Measurements from ENCODE around the gene ENTHD1.

Gene ENTHD1

DNA sequence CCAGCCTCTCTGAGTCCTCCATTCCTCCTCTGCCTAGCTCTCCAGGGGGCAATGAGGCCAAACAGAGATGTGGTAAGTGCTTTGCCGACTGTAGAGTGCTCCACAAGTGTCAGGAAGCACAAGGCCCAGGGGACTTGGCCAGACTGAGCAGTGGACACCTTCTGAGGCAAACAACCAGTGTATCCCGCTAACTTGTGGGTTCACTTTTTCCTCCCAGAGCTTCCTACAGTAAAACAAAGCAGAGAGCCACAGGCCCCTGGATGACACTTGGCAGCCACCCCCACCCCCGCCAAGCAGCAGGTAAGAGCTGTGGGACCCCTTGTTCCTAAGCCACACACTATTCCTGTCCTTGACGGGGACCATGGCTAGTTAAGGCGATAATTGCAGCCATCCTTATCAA lies 162.1 kb downstream of the ENTHD1 start:
- no peak for DNase-seq (ENCODE audit: low spot score)

DNA sequence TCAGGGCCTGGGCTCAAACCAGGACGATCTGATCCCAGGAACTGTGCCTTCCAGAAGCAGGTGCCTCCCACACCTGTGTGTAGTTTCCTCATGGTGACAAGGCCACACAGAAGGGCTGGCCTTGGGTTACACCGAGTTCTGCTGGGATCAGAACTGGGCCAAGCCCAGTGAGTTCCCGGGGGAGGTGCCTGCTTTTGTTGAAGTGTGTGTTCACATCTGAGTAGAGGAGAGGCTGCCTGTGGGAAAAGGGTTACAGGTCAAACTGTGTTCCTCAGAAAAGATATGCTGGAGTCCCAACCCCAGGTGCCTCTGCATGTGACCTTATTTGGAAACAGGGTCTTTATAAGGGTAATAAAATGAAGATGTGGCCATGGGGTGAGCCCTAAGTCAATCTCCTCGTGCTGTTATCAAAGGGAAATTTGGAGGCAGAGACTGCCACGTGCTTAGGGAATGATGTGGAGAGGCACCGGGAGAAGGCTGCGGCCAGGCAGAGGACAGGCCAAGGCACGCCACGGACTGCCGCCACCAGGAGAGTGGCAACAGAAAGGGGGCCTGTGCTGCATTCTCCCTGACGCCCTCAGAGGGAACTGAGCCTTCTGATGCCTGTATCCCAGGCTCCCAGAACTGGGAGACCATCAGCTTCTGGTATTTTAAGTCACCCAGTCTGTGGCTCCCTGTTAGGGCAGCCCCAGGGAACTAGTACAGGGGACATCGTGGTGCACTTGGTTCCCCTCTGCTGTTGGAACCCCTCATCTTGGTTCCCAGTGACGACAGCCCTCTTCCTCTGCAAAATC lies 164.2 kb downstream of the ENTHD1 start:
- no peak for DNase-seq (ENCODE audit: low spot score)

DNA sequence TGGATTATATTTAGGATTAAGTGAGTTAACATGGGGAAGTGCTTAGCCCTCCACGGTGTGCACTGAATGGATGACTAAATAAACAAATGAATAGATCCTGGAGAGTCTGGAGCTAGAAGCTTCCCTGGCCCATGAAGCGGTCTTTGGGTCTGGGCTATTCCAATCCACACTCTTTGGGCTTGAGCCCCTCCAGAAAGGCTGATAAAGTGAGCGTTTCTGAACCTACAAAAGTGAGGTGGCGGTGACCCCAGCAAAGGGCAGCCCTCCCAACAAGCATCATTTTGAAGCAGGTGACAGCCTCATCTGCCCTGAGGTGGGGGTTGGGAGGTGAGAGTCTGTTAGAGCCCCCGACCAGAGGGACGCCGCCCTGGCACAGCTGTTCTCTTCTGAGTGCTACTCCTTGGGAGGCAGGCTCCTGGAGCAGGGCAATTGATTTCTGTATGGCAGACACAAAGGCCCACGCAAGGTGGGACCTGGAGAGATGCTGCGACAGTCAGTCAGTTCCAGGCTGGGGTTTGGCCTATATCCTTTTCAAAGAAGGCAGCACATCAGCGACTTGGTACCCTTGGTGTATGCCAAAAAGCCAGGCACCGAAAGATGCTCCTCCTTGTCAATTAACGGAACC lies 165.2 kb downstream of the ENTHD1 start:
- DNase-seq (ENCODE audit: low spot score), result no peak

DNA sequence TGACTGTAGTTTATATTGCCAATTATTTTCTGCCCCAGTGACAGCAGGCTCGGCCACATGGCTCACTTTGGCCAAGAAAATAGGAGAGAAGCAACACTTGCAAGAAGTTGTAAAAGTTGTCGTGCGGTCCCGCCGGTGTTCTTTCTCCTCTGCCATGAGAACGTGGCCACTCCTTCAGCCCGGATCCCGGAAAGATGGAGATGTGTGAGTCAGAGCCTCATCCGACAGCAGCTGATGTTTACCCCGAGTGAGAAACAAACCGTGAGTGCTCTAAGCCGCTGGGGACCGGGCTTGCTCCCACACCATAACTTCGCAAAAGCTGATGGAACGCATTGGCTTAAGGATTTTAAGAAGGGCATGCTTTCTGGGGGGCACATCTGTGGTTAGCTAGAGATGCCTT lies 166.0 kb downstream of the ENTHD1 start:
- peak; percentile 41 for DNase-seq (ENCODE audit: low spot score)

DNA sequence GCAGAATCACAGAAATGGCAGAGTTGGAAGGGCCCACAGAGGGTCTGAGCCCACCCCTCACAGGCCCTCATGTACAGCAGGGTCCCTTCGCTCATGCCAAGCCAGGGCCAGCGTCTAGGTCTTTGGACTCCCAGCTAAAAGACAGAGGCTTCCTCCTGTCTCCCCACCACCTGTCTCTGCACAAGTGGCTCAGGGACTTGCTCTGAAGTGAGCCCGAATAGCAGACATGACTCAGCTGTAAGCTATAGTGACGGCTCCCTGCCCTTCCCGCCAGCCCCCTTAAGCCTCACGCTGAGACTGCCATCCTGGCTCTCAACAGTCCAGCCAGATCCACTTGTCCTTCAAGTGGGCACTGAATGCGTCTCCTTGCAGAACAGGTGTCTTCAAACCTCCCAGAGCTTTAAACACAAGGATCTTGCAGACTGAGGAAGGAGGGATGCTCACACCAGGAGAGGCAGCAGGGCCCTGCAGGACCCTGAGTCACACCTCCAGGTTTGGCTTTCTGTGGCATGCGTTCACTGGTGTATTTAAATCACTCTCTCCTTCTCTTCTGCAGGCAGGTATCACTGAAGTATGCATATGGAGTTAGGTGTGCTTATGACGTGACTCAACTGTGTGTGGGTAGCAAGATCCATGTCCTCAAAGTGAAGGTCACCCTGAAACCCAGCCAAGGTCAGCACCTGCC lies 168.1 kb downstream of the ENTHD1 start:
- no peak for DNase-seq (ENCODE audit: low spot score)

DNA sequence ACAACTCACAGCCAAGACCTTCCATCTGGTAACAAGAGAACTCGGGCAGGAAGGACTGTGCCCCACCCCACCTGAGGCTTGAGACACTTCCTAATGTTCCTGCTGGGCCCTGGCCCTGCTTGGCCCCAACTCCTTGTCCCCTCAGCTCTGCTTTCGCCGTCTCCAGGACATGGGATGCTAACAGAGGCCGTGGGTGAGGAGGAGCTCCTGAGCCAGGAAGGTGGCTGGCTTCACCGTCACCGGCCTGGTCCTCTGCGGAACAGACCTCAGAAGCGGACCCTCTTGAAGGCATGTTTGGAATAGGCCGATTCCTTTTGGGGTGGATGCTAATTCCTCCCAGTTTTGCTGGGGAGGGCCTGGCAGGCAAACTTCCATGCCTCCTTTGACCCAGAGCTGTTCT lies 168.7 kb downstream of the ENTHD1 start:
- no peak for DNase-seq (ENCODE audit: low spot score)

DNA sequence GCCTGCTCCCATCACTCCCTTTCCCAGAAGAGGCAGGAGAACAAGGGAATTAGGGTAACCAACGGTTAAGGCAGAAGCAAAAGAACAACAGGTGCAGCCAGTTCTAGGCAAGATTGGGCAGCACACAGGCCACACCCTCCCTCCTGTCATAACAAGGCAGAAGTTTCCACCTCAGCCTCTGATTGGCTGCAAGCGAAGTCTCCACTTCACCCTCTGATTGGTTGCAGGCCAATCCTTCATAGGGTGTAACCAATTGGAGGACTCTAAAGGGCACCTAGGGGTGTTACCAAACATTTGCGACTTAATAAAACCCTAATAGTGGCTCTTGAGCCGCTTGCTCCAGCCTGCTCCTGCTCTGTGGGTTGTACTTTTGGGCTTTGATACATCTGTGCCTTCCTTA lies 169.2 kb downstream of the ENTHD1 start:
- no peak for DNase-seq (ENCODE audit: low spot score)

DNA sequence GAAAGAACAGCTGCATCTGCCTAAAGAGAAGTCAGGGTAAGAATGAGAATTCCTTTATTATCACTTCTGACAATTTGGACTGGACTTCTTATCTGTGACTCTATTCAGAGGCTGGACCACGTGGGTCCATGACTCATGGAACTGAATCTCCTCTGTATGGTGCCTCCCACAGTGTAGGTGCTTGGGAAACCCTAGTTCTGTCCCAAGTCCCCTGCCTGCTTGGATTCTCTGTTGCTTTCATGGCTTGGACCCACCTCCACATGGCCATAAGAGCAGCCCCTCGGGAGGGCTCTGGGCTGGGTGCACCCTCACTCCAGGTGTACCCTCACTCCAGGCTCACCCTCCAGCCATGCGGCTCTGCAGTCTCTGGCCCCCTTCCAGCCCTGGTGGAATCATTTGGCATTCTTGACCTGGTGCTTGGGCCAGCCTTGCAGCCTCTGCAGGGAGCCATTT lies 169.6 kb downstream of the ENTHD1 start:
- DNase-seq (ENCODE audit: low spot score), result no peak

DNA sequence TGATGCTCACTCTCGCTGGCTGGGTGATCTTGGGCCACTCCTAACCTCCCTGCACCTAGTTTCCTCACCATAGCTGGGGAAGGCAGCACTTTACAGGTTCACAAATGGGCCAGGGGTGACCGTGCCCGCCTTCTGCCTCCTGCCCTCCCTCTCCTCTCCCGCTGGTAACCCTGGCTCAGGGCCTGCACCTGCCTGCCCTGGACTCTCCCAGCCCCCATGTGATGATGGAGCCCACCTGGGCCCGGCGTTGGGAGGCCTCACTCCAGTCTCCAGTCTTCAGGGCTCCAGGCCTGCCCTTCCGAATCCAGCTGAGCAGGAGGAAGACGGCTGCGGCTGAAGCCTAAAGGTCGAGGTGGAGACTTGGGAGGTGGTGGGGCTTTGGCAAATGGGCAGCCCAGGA lies 170.1 kb downstream of the ENTHD1 start:
- no peak for DNase-seq (ENCODE audit: low spot score)

DNA sequence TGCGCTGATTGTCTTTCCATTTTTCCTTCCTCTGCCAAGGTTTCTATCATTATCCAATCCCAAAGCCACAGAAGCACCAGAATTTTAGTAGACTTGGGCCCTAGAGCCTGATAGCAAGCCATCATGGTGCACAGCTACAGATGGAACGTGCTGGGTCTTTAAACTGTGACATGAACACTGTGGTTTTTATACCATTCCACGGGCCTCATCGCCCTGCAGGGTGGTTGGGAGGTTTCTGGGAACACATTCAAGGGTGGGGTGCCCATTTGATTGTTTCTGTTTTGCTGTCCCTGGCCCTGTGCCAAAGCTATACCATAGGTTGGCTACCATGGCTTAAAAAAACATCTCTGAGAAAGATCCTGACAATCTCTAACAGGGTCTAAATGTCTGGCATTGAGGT lies 171.1 kb downstream of the ENTHD1 start:
- no peak for DNase-seq (ENCODE audit: low spot score)

DNA sequence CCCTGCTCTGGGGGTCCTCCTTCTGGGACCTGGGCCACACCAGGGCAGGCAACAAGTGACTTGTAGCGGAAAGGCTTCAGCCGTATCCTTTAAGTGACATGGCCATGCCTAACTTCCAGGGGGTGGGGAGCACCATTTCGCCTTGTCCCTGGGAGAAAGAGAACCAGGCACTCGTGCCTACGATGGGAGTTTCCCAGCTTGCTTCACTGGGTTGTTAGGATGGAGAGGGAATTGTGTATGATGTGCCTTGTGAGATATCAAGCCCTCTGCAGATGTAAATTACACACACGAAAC lies 171.6 kb downstream of the ENTHD1 start:
- DNase-seq (ENCODE audit: low spot score), result no peak

DNA sequence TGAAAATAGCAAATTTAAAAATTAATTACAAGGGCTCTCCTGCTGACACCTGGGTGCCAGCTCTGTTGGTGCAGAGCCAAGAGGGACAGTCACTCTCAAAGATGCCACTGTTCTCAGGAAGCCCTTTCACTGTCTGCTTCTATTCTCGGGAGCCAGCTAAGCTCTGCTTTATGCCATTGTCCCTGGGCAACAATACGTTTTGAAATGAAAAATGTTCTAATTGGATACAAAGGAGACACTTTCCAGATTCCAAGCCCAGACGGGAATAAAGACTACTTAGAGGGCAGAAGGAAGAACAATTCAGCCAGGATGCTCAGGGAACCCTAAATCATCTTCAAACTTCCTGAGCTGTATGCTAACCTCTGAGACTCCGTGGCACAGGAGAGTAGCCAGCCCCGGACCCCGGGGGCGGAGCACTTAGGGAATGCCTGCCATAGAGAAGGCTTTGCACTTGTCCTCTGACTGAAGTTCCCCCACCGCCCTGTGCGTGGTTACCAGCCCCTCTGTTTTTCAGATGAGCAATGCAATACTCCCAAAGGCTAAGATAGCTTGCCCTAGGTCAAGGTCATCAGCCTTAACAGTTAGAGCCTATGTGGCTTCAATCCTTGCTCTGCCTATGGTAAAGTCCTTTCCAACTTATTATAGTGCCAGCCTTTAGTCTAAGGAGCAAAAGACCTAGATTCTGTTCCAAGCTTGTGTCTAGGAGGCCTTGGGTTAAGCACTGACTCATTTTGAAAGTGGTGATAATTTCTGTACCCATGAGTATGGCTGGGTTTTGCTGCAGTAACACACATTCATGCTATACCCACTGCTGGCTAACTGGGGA lies 172.1 kb downstream of the ENTHD1 start:
- DNase-seq (ENCODE audit: low spot score), result no peak

DNA sequence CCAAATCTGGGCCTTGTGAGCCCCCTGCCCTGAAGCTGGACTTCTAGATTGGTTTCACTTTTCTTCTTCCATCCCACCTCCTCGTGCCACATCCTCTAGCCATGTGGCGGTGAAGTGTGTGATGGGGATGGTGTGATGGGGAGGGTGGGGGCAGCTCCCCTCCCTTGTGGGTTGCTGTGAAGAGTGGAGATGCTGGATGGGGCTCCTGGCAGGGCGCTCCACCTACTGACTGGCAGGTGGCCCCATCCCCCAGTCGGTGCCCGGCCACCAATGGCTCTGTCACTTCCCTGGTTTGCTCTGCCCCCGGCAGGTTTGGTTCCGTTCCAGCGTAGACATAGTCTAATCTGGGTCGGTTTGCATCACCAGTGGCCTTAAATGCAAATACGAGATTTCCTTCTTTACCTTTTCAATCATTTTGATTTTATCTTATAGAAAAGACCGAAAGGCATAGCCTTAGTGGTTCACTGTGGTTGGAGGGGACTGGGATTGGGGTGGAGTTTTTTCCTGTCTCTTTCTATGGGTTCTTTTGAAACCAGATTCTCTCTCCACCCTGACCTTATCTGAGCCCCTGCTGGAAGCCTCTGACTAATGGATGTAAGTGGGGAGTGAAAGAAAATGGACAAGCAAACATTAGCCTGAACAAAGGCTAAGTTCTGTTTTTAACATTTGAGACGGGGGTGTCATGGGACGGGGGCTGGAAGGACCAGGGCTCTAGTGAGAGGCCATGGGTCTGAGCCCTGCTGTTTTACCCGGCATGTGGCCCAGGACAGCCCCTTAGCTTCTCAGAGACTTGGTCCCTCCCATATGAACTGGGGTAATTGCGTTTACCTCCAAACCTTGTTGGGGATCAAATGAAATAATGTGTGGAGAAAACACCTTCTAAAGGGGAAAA lies 173.8 kb downstream of the ENTHD1 start:
- DNase-seq (ENCODE audit: low spot score), result no peak

DNA sequence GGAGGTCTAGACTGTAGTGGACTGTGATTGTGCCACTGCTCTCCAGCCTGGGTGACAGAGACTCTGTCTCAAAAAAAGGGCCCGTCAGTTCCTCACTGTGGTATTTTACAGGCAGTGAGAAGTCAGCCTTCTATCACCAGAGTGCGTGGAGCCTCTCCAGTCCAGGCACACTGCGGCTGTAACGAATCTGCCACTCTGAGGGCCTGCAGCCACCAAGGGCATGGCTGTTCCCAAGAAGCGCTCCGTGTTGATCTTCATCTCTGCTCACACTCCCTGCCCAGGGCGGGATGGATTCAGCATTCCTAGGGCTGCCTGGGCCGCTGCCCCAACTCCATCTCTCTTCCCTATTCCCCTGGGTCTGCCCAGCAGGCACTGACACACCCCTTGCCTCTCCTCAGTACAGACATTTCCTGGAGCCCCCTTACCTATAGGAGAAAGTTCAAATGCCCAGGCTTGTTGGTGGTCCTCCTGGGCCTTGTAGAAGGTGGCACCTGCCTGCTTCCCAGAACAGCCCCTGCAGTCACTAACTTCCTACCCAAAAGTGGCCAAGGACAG lies 174.6 kb downstream of the ENTHD1 start:
- no peak for DNase-seq (ENCODE audit: low spot score)

DNA sequence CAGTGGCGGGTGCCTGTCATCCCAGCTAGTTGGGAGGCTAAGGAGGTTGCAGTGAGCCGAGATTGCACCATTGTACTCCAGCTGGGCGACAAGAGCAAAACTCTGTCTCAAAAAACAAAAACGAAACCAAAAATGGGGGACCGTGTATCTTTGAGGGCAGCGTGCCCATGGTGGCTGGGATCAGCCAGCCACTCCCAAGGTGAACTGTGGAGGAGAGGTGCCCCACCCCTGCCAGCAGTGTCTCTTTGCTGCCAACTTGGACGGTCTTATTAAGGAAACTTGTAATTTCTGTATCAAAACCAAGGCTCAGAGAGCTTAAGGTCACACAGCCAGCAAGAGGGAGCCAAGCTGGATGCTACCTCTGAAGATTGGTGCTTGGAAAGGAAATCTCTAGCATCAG lies 175.4 kb downstream of the ENTHD1 start:
- no peak for DNase-seq (ENCODE audit: low spot score)

DNA sequence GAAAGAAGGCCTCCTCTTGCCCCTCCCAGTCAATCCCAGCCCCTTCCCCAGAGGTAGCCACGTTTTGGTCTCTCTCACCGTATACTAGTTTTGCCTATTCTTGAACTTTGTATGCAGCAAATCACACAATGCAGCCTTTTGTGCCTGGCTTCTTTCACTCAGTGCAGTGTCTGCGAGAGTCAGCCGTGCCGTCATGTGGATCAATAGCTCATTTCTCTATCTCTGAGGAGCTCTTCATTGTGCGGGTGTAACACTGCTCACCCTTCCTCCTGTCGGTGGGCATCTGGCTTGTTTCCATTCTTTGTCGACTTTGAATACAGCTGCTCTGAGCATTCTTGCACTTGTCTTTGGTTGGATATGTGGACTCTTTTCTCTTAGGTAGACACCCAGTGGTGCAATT lies 176.5 kb downstream of the ENTHD1 start:
- DNase-seq (ENCODE audit: low spot score), result no peak

DNA sequence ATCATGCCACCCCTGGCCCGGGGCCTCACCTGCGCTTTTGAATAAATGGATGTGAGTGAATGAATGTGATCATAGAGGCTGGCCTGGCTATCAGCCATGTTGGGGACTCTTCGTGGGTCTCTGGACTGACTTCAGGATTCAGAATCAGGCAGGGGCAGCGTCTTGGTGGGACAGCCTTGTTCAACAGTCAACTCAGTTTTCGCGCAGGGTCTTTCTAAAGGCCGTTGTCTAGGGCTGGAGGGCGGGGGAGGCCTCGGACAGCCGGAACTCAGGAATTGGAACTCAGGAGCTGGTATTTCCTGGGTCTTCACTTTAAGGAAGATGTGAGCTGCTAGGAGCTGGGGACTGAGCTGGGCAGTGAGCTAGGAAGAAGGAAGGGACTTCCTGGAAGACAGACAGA lies 177.0 kb downstream of the ENTHD1 start:
- DNase-seq (ENCODE audit: low spot score), result no peak

DNA sequence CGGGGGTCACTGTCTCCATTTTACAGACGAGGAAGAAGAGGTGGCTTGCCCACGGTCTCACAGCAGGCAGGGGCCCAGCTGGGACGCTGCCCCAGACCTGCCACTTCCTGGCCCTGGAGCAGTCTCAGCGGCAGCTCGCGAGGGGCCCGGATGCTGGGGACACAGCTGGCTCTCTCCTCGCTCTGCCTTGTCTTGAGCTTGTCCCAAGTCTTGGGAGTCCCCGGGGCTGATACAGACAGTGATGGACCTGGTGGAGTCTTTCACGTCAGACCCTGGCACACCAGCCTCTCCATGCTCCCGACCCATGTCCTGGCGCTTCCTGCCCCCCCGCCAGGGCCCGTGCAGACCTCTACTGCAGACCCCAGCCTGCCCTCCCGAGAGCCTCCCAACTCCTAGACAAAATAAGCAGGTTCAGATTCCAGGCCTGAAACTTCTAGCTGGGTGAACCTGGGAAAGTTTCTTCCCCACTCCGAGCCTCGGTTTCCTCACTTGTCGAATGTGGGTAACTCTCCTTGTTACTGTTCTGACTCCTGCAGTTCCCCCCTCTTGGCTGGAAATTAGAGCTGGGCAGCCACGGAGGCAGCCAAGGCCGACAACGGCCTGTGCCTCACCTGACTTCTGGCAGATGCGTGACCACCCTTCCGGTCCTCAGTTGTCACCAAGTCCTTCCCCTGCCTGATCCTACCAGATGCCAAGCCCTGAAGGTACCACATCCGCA lies 177.6 kb downstream of the ENTHD1 start:
- no peak for DNase-seq (ENCODE audit: low spot score)

DNA sequence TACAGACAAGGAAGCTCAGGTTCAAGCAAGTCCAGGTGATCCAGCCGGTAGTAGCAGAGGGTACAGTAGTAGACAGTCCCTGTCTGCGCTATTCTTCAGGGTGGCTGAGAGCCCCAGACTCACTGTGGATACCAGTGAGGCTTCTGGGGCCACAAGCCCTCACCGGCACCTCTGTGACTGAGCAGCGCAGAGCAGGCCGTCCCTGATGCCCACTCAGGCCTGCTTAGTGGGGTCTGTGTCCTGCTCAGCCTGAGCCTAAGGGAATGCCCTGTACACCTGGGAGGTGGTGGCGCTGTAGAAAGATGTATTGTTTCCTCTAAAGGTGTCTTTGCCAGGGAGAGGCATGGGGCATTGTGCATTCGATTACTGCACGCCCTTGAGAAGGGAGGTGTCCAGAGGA lies 179.2 kb downstream of the ENTHD1 start:
- no peak for DNase-seq (ENCODE audit: low spot score)

DNA sequence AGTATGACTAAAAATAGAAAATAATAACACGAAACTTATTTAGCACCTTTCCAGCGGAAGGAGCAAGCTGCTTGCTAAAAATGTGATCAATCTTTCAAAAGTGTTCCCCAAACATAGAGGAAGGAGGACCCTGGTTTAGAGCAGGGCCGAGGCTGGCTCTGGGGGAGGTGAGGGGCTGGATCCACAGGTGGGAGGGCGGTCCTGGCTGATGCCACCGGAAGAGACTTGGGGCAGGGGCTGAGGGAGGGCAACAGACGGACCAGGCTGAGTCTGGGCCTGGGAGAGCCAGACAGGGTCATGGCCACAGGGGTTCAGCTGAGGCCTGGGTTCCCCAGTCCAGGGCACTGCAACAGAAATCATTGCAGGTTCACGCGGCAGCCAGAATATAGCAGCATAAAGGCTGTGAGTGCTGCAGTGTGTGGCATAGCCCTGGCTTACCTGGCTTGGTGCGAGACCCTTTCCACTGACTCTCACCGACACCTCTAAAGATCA lies 179.7 kb downstream of the ENTHD1 start:
- DNase-seq (ENCODE audit: low spot score), result no peak
